HepG2 (cell line): ENCODE results near the gene PTEN.

ENCODE experiments used
- NR2F1 ChIP-seq, 2 experiments: fragments of 450-650 bp in 1 of 2; formaldehyde crosslinking in 1 of 2; IDR thresholded peaks; 2 replicates each; pipeline versions ENCODE4 v1.5.0 to v1.6.1; 2016 to 2020; ENCODE audit warnings: mild to moderate bottlenecking in 1 of 2, missing compliant biosample characterization in 1 of 2, missing genetic modification reagents in 1 of 2, moderate library complexity in 1 of 2
- RAD21 ChIP-seq: fragments of 450-650 bp; formaldehyde crosslinking; IDR thresholded peaks from 2 replicates; pipeline ENCODE4 v1.5.0; 2020; ENCODE audit warnings: mild to moderate bottlenecking
- TF ChIP-seq, protein P1 (sequence below): sonication (generic); formaldehyde crosslinking; IDR thresholded peaks from 2 replicates; pipeline ENCODE4 v1.5.0; 2020; ENCODE audit warnings: missing genetic modification reagents

DNA sequence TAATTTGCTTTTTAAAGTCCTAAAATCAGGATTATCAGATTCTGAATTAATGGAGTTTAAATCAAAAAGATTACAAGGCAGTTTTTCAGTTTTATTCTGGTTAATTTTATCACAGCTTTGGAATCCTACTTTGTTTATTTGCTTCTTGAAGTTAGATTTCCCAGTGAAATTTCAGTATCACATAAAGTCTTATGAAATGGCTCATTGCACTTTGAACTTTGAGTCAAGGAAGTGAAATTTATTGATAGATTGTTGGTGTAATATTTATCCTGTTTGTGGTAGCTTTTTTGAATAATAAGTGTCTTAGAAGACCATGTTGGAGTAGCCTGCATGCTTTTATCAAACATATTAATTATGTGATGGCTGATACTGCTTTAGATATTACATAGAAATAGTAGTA lies 92.6 kb downstream of the PTEN start:
- TF ChIP-seq, protein P1, sequence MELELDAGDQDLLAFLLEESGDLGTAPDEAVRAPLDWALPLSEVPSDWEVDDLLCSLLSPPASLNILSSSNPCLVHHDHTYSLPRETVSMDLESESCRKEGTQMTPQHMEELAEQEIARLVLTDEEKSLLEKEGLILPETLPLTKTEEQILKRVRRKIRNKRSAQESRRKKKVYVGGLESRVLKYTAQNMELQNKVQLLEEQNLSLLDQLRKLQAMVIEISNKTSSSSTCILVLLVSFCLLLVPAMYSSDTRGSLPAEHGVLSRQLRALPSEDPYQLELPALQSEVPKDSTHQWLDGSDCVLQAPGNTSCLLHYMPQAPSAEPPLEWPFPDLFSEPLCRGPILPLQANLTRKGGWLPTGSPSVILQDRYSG: no peak
- TF ChIP-seq NR2F1 (CRISPR knock-in tag; IDR thresholded peaks at IDR 0.05): no peak
- no peak for TF ChIP-seq RAD21
